ENCODE data around the gene ITGAE. TPM values are rescaled to one million over a fixed set of nuclear protein-coding genes. Genes with fewer than 3 reads are reported as not detected.

ITGAE gene
- total RNA-seq, 2 experiments from 2014 or later: 31.8 to 32.4 TPM

DNA sequence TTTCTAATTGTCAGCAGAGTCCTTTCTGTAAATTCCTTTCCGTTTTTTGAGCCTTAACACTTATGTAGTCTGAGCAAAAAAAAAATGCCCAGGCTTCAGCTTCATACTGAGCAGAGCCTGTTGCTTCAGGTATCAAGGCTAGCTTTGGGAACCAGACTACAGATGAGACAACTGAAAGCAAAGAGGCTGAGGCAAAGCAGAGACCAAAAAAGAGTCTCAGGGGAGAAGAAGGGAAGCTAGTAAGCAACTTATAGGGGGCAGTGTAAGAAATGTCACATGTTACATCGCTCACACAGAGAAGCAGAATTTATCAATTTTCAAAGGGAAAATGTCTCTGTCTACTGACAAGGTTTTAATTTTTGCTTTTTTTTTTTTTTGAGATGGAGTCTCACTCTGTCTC lies 73.9 kb downstream of the ITGAE start:
- Mint-ChIP-seq H3K4me1 (ENCODE audit: low read depth) (peaks cover 32% of the 10 kb centered on the region), H3K36me3 (ENCODE audit: low read depth) (peaks cover 49% of the 10 kb centered on the region), H3K4me3 (peak overlapping the region; percentile 22), H3K27ac (peak overlapping the region; percentile 46), H3K27me3 (no peaks in the 10 kb centered on the region), H3K9me3 (no peaks in the 10 kb centered on the region)
- intact Hi-C loops (cut with micrococcal nuclease): no loop called here
- DNase-seq (no peak), ATAC-seq (no peak)
- TF ChIP-seq, protein P1, sequence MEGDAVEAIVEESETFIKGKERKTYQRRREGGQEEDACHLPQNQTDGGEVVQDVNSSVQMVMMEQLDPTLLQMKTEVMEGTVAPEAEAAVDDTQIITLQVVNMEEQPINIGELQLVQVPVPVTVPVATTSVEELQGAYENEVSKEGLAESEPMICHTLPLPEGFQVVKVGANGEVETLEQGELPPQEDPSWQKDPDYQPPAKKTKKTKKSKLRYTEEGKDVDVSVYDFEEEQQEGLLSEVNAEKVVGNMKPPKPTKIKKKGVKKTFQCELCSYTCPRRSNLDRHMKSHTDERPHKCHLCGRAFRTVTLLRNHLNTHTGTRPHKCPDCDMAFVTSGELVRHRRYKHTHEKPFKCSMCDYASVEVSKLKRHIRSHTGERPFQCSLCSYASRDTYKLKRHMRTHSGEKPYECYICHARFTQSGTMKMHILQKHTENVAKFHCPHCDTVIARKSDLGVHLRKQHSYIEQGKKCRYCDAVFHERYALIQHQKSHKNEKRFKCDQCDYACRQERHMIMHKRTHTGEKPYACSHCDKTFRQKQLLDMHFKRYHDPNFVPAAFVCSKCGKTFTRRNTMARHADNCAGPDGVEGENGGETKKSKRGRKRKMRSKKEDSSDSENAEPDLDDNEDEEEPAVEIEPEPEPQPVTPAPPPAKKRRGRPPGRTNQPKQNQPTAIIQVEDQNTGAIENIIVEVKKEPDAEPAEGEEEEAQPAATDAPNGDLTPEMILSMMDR (IDR thresholded peaks at IDR 0.05): no peak
- ChIA-PET POLR2A (interaction anchor here (0.7 to 1.6 kb wide), 5 partner anchors 10 to 537 kb away, joined by 3 to 5 read pairs (median 3); no protein-coding TSS in a partner anchor), CTCF (interaction anchor here (1.1 to 12.1 kb wide), 7 partner anchors 11 to 118 kb away, joined by 3 to 107 read pairs (median 6); no protein-coding TSS in a partner anchor)

DNA sequence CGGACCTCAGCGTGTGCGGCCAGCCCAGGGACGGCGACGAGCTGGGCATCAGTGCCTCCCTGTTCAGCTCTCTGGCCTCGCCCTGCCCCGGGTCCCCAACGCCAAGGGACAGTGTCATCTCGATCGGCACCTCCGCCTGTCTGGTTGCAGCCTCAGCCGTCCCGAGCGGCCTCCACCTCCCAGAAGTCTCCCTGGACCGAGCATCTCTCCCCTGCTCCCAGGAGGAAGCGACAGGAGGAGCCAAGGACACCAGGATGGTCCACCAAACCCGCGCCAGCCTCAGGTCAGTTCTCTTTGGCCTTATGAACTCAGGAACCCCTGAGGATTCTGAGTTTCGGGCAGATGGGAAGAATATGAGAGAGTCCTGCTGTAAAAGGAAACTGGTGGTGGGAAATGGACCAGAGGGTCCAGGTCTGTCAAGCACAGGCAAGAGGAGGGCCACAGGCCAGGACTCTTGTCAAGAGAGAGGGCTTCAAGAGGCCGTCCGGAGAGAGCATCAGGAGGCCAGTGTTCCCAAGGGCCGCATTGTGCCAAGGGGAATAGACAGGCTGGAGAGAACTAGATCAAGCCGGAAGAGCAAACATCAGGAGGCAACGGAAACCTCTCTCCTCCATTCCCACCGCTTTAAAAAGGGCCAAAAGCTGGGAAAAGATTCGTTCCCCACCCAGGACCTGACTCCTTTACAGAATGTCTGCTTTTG lies 76.5 kb downstream of the ITGAE start:
- Mint-ChIP-seq H3K36me3 (ENCODE audit: low read depth) (peaks cover 70% of the 10 kb centered on the region), H3K9me3 (no peaks in the 10 kb centered on the region), H3K4me1 (ENCODE audit: low read depth) (peaks cover 51% of the 10 kb centered on the region), H3K4me3 (peak overlapping the region; percentile 81), H3K27ac (peak overlapping the region; percentile 92), H3K27me3 (no peaks in the 10 kb centered on the region)
- no peak for ATAC-seq
- no peak for DNase-seq
- TF ChIP-seq, protein P1 (IDR thresholded peaks at IDR 0.05): no peak
- intact Hi-C loops (cut with micrococcal nuclease): loop anchor here (5.0 kb wide), 1 partner anchor 42 kb away; no protein-coding TSS in a partner anchor
- ChIA-PET POLR2A (interaction anchor here (0.6 to 2.0 kb wide), 9 partner anchors 7 to 351 kb away, joined by 3 to 9 read pairs (median 4); partner anchors contain the start of gene NCBP3), CTCF (interaction anchor here (0.9 to 12.1 kb wide), 8 partner anchors 13 to 676 kb away, joined by 3 to 107 read pairs (median 16); partner anchors contain the start of gene NCBP3)

DNA sequence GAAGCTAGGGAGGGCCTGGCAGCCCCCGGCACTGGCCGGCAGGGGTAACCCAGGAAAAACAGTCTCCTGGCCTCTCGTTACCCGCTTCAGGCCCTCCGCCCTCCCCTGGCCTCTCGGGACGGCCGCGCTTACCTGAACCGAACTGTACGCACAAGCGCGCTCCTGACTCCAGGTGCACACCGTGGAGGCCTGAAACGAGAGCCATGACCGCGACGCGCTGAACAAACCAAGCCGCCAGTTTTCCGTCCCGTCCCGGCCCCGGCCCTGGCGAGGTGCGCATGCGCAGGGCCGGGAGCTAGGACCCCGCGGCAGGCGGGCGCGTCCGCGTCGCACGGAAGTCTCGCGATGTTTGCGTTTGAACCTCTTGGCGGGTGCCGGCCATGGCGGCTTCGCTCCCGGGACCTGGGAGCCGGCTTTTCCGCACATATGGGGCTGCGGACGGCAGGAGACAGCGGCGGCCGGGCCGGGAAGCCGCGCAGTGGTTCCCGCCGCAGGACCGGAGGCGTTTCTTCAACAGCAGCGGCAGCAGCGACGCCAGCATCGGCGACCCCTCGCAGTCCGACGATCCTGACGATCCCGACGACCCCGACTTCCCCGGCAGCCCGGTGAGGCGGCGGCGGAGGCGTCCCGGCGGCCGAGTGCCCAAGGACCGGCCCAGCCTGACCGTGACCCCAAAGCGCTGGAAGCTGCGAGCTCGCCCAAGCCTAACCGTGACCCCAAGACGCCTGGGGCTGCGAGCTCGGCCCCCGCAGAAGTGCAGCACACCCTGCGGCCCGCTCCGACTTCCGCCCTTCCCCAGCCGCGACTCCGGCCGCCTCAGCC lies 77.2 kb downstream of the ITGAE start, which contains the start of gene HASPIN:
Gene HASPIN (plus strand): TSS at position 348 of the 822 bp plus-strand sequence. CDS start 33 bp downstream, at position 381.
- TF ChIP-seq, protein P1 (IDR thresholded peaks at IDR 0.05): peak; percentile 42
- Mint-ChIP-seq H3K36me3 (ENCODE audit: low read depth) (peaks cover 68% of the 10 kb centered on the region), H3K4me3 (peak within 1 kb of the TSS; percentile 81), H3K27me3 (no peaks in the 10 kb centered on the region), H3K9me3 (no peaks in the 10 kb centered on the region), H3K27ac (peak within 1 kb of the TSS; percentile 92), H3K4me1 (ENCODE audit: low read depth) (peaks cover 54% of the 10 kb centered on the region)
- DNase-seq: peak; percentile 93
- intact Hi-C loops (cut with micrococcal nuclease): loop anchor here (5.0 kb wide), 1 partner anchor 41 kb away; no protein-coding TSS in a partner anchor
- ChIA-PET POLR2A (interaction anchor here (0.6 to 2.0 kb wide), 15 partner anchors 8 to 122 kb away, joined by 3 to 10 read pairs (median 5); partner anchors contain the start of gene NCBP3), CTCF (interaction anchor here (0.7 to 12.1 kb wide), 13 partner anchors 12 to 675 kb away, joined by 3 to 107 read pairs (median 5); partner anchors contain the start of gene NCBP3)
- peak; percentile 91 for ATAC-seq

DNA sequence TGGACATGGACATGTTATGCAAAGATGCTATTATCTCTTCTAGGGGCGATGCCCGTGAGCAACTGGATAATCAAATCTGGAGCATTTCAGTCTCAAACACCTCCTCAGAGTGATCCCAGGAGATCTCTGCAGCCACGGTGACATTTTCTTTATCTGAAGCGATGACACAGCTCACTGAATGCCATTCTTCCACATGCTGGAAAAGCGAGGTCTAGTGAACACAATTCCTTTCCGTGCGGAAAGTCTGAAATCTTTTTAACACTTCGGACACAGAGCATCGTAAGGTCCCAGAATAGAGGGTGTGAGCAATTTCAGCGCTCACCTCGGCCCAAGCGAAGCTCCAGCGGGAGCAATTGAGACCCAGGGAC lies 77.8 kb downstream of the ITGAE start:
- Mint-ChIP-seq H3K9me3 (no peaks in the 10 kb centered on the region), H3K4me1 (ENCODE audit: low read depth) (peaks cover 59% of the 10 kb centered on the region), H3K27ac (peak overlapping the region; percentile 92), H3K4me3 (peak overlapping the region; percentile 81), H3K27me3 (no peaks in the 10 kb centered on the region), H3K36me3 (ENCODE audit: low read depth) (peaks cover 72% of the 10 kb centered on the region)
- ChIA-PET POLR2A (interaction anchor here (0.6 to 2.0 kb wide), 15 partner anchors 9 to 123 kb away, joined by 3 to 10 read pairs (median 5); partner anchors contain the start of genes NCBP3 and P2RX5), CTCF (interaction anchor here (0.7 to 12.1 kb wide), 14 partner anchors 12 to 674 kb away, joined by 3 to 107 read pairs (median 4); partner anchors contain the start of gene NCBP3)
- no peak for ATAC-seq
- DNase-seq: no peak
- TF ChIP-seq, protein P1 (IDR thresholded peaks at IDR 0.05): no peak
- intact Hi-C loops (cut with micrococcal nuclease): loop anchor here (5.0 kb wide), 1 partner anchor 41 kb away; no protein-coding TSS in a partner anchor

Data from activated CD8-positive, alpha-beta T cell treated with anti-CD3 and anti-CD28 coated beads for 36 hours (primary cell).